ENCODE results near the gene SHANK2.
"Not testable (repeated sequence)": the region's sequence is repeated elsewhere in the genome, so short reads cannot be mapped to it uniquely, and the experiment has no call there.

Gene SHANK2

DNA sequence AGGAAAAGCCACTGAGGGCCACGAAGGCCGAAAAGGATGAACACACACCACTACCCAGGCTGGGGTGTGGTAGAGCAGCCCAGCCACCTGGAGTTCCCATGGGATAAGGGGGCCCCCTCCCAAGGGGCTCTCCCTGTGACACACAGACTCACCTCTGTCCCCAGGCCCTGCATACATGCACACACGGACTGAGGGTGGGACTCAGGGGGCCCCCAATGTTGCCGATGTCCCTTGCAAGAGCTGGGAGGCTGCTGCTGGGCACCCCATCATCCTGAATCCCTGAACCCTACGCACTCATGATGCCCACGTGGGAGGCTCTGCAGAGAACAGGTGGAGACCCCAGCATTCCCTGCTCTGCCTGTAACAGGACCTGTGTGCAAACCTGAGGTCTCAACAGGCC is 14.5 kb downstream of the SHANK2 start:
- Histone ChIP-seq H3K9ac (ENCODE audit: low read length) (no peak overlapping the region), H3K27me3 (ENCODE audit: control insufficient read depth, insufficient read depth, low read length) (no peaks in the 10 kb centered on the region), H3K27ac (ENCODE audit: low read depth, low read length) (no peak overlapping the region), H3K36me3 (ENCODE audit: control insufficient read depth, insufficient read depth, low read length) (no peaks in the 10 kb centered on the region), H3K4me3 (ENCODE audit: low read length) (no peak overlapping the region), H3K4me1 (ENCODE audit: control insufficient read depth, insufficient read depth, low read length) (no peaks in the 10 kb centered on the region)

DNA sequence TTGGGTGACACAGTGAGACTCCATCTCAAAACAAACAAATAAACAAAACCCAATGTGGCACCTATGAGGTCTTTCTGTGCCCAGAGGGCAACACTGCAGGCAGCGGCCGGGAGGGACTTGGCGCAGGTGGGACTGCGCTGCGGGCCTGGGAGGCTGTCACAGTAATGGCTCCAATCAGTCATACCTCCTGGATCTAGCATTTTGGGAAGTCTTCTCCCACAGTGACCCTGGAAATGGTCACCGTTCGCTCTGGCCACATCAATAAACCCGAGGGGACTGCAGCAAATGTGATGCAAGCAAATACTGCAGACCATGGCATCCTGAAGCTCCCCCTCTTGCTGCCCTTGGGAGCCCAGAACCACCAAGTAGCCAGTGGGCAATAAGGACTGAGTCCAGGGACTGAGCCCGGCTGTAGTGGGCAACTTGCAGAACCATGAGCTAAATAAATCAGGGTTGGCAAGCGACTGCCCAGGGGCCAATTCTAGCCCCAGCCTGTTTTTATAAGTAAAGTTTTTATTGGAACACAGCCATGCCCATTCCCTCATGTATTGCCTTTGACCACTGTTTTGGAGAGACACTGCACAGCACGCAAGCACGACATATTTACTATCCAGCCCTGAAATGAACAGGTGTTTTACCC is 15.4 kb downstream of the SHANK2 start:
- H3K27me3 ChIP-seq (ENCODE audit: control insufficient read depth, insufficient read depth, low read length) = no peaks in the 10 kb centered on the region
- H3K36me3 ChIP-seq (ENCODE audit: control insufficient read depth, insufficient read depth, low read length) = no peaks in the 10 kb centered on the region
- H3K27ac ChIP-seq (ENCODE audit: low read depth, low read length) = no peak overlapping the region
- no peak overlapping the region for H3K4me3 ChIP-seq (ENCODE audit: low read length)
- H3K4me1 ChIP-seq (ENCODE audit: control insufficient read depth, insufficient read depth, low read length) = no peaks in the 10 kb centered on the region
- no peak overlapping the region for H3K9ac ChIP-seq (ENCODE audit: low read length)

DNA sequence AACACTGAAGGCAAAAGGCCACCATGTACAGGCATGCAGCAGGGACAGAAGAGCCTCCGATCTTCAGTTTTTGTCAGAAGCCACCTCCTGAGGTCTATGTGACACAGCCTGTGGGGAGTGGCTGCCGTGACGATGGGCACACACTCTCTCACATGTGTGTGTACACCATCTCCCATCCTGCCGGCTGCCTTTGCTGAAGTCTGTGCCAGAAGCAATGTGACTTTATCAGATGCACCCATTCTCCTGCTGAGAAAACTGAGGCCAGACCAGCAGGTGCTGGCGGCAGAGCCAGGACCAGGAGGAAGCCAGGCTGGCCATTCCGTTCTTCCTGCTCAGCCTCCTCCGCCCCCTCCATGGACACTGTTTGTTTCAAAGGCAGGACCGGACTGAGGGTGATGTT is 16.7 kb downstream of the SHANK2 start:
- Histone ChIP-seq H3K4me3 (ENCODE audit: low read length) (no peak overlapping the region), H3K4me1 (ENCODE audit: control insufficient read depth, insufficient read depth, low read length) (no peaks in the 10 kb centered on the region), H3K27ac (ENCODE audit: low read depth, low read length) (no peak overlapping the region), H3K9ac (ENCODE audit: low read length) (no peak overlapping the region), H3K36me3 (ENCODE audit: control insufficient read depth, insufficient read depth, low read length) (no peaks in the 10 kb centered on the region), H3K27me3 (ENCODE audit: control insufficient read depth, insufficient read depth, low read length) (no peaks in the 10 kb centered on the region)

DNA sequence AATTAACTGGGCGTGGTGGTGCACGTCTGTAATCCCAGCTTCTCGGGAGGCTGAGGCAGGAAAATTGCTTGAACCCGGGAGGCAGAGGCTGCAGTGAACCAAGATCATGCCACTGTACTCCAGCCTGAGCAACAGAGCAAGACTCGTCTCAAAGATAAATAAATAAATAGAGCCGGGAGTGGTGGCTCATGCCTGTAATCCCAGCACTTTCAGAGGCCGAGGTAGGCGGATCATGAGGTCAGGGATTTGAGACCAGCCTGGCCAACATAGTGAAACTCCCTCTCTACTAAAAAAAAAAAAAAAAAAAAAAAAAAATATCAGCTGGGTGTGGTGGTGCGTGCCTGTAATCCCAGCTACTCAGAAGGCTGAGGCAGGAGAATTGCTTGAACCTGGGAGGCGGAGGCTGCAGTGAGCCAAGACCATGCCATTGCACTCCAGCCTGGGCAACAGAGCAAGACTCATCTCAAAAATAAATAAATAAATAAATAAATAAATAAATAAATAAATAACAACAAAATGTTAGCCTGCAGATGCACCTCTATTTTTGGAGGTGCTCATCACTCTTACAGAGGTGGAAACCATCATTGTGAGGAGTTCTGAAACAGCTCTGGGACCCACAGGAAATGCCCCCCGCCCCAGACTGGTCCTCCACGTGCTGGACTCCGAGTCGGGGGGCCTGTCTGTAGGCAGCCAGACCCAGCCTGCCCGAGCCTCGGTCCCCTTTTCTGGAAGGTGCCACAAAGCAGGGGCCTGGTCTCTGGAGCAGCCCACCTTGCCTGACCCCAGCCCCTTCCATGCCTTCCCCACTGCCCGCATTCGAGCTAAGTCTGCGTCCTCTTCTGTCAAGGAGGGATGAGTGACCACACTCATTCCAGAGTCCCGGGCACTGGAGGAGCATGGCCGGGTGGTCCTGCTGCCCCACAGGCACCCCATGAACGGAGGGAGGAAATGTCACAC is 18.2 kb downstream of the SHANK2 start:
- not testable (repeated sequence) for H3K9ac ChIP-seq (ENCODE audit: low read length); H3K27ac ChIP-seq (ENCODE audit: low read depth, low read length); H3K4me1 ChIP-seq (ENCODE audit: control insufficient read depth, insufficient read depth, low read length); H3K4me3 ChIP-seq (ENCODE audit: low read length); H3K27me3 ChIP-seq (ENCODE audit: control insufficient read depth, insufficient read depth, low read length); H3K36me3 ChIP-seq (ENCODE audit: control insufficient read depth, insufficient read depth, low read length)

DNA sequence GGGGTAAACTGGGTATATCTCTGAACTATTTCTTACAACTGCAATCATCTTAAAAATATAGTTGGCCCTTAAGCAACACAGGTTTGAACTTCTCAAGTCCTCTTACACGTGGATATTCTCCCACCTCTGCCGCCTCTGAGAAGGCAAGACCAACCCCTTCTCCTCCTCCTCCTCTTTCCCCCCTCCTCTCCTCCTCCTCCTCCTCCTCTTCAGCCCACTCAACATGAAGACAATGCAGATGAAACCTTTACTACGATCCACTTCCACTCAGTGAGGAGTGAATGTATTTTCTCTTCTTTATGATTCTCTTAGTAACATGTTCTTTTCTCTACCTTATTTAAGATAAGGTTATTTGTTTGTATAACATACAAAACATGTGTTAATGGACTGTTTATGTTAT is 20.0 kb downstream of the SHANK2 start:
- Histone ChIP-seq H3K27ac (ENCODE audit: low read depth, low read length) (no peak overlapping the region), H3K4me1 (ENCODE audit: control insufficient read depth, insufficient read depth, low read length) (no peaks in the 10 kb centered on the region), H3K36me3 (ENCODE audit: control insufficient read depth, insufficient read depth, low read length) (no peaks in the 10 kb centered on the region), H3K9ac (ENCODE audit: low read length) (no peak overlapping the region), H3K27me3 (ENCODE audit: control insufficient read depth, insufficient read depth, low read length) (no peaks in the 10 kb centered on the region), H3K4me3 (ENCODE audit: low read length) (no peak overlapping the region)

DNA sequence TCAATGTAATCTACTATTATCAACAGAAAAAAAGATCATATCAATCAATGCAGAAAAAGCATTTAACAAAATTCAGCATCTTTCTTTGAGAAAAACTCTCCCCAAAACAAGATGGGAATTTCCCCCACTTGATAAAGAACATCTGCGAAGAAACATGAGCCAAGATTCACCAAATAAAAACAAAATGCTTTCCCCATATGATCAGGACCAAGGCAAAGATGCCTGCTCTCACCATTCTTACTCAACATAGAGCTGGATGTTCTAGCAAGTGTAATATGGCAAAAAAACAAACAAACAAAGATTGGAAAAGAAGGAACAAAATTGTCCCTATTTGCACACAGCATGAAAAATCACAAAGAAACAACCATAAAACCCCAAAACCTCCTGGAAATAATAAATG is 23.4 kb downstream of the SHANK2 start:
- Histone ChIP-seq H3K4me1 (ENCODE audit: control insufficient read depth, insufficient read depth, low read length) (no peaks in the 10 kb centered on the region), H3K27me3 (ENCODE audit: control insufficient read depth, insufficient read depth, low read length) (no peaks in the 10 kb centered on the region), H3K4me3 (ENCODE audit: low read length) (no peak overlapping the region), H3K27ac (ENCODE audit: low read depth, low read length) (no peak overlapping the region), H3K36me3 (ENCODE audit: control insufficient read depth, insufficient read depth, low read length) (no peaks in the 10 kb centered on the region), H3K9ac (ENCODE audit: low read length) (no peak overlapping the region)

DNA sequence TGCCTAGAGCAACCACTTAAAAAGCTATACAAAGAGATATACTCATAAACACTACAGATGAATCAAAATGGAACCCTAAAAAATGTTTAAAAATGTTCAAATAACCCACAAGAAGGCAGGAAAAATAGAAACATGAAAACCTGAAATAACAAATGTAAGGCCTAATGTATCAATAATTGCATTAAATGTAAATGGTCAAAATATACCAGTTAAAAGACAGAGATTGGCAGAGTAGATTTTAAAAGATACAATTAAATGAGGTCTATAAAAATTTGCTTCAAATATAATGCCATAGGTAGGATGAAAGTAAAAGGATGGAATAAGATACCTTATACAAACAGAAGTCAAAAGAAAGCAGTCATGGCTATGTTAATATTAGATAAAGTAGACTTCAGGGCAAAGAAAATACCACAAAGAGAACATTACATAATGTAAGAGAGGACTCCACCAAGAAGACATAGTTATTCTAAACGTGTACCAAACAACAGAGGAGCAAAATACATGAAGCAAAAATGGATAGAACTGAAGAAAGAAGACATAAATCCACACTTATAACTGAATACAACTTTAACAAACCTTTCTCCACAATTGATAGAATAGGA is 25.2 kb downstream of the SHANK2 start:
- H3K36me3 ChIP-seq (ENCODE audit: control insufficient read depth, insufficient read depth, low read length) = no peaks in the 10 kb centered on the region

DNA sequence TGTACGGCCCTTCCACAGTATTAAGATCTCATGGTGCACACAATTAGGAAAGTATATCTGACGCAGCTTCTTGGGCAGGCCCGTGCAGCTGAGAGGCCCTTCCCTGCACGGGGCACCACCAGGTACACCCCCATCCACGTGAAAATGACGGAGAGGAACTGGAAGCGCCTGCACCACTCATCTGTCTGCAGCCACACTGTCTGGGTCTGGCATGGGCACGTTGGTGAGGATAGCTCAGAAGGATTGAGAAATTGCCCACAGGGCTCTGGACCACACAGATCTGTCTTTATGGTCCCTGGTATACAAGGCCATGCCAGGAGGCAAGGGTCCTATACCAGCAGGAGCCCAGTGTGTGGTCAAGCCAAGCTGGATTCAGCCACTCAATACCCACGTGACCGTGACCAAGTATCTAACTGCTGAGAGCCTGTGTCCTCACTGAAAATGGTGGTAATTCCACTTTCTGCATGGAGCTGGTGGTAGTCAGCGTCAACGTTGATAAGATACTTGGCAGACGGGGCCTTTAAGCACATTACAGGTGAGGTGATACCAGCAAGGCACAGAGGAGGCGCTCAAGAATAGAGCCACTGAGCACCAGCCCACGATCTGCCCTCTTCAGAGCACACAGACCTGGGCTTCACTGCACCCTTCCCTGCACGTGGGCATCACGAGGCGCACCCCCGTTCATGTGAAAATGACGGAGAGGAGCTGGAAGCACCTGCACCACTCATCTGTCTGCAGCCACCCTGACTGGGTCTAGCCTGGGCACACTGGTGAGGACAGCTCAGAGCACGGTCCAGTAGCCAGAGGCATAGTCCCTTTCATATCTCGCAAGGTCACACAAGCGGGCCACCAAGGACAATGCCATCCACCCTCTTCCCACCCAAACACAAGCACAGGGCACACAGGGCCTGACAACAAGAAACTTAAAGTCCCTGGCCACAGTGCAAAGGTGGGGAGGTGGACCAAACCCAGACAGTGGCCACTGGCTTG is 28.4 kb downstream of the SHANK2 start:
- no peak overlapping the region for H3K9ac ChIP-seq (ENCODE audit: low read length)
- no peaks in the 10 kb centered on the region for H3K27me3 ChIP-seq (ENCODE audit: control insufficient read depth, insufficient read depth, low read length)
- H3K4me3 ChIP-seq (ENCODE audit: low read length) = no peak overlapping the region
- H3K27ac ChIP-seq (ENCODE audit: low read depth, low read length) = no peak overlapping the region
- H3K36me3 ChIP-seq (ENCODE audit: control insufficient read depth, insufficient read depth, low read length) = no peaks in the 10 kb centered on the region
- no peaks in the 10 kb centered on the region for H3K4me1 ChIP-seq (ENCODE audit: control insufficient read depth, insufficient read depth, low read length)

More for the DNA sequence above, 25.2 kb downstream of the SHANK2 start:
- Histone ChIP-seq H3K27me3 (ENCODE audit: control insufficient read depth, insufficient read depth, low read length) (no peaks in the 10 kb centered on the region), H3K4me1 (ENCODE audit: control insufficient read depth, insufficient read depth, low read length) (no peaks in the 10 kb centered on the region), H3K4me3 (ENCODE audit: low read length) (no peak overlapping the region), H3K27ac (ENCODE audit: low read depth, low read length) (no peak overlapping the region), H3K9ac (ENCODE audit: low read length) (no peak overlapping the region)

DNA sequence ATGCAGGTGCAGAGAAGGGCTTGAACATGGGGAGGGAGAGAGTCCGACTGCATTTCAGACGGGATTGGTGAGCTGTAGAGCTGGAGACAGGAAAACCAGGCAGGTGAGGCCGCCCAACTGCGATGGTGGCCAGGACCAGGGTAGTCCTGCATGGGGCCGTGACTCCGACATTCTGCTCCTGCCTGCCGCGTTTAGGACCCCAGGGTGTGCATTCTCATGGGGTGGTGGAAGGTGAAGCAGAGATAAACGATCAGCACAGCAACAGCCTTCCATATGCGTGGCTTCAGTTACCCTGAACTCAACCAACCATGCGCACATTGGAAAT is 29.3 kb downstream of the SHANK2 start:
- H3K27ac ChIP-seq (ENCODE audit: low read depth, low read length) = no peak overlapping the region
- no peak overlapping the region for H3K4me3 ChIP-seq (ENCODE audit: low read length)
- H3K36me3 ChIP-seq (ENCODE audit: control insufficient read depth, insufficient read depth, low read length) = no peaks in the 10 kb centered on the region
- no peaks in the 10 kb centered on the region for H3K27me3 ChIP-seq (ENCODE audit: control insufficient read depth, insufficient read depth, low read length)
- no peaks in the 10 kb centered on the region for H3K4me1 ChIP-seq (ENCODE audit: control insufficient read depth, insufficient read depth, low read length)
- no peak overlapping the region for H3K9ac ChIP-seq (ENCODE audit: low read length)

DNA sequence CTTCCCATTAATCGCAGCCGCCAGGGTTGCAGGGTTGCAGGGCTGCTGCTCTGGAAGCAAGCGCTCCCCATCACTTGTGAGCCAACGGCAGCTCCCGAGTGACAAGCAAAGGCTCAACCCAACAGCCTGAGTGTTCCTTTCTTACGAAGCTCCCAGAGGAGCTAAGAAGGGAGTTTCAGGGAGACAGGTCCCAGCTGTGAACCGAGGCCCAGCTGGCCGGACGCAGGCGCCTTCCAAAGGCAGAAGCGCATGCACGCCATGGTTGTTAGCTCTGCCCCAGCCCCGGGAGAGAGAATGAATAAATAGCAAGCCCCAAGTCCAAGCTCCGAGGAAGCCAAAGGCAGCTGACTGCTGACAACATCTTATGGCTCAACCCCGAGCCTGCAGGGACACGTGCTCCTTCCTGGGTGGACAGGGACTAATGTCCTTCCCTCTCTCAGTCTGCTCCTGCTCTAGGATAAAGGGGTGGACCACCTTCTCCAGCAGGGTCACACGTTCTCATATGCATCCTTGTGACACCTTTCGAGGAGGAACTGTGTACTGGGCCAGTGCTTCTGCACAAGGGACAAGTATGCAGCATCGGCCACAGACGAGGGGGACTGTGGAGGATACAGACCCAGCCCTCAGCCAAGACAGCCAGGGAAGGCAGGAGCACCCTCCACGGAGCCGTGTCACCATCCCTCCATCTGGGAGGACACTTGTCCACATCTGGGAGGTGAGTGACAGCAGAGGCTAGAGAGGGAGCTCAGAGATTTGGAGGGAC is 29.9 kb downstream of the SHANK2 start:
- H3K4me3 ChIP-seq (ENCODE audit: low read length) = no peak overlapping the region
- no peak overlapping the region for H3K27ac ChIP-seq (ENCODE audit: low read depth, low read length)
- no peaks in the 10 kb centered on the region for H3K36me3 ChIP-seq (ENCODE audit: control insufficient read depth, insufficient read depth, low read length)
- H3K9ac ChIP-seq (ENCODE audit: low read length) = no peak overlapping the region
- H3K27me3 ChIP-seq (ENCODE audit: control insufficient read depth, insufficient read depth, low read length) = no peaks in the 10 kb centered on the region
- no peaks in the 10 kb centered on the region for H3K4me1 ChIP-seq (ENCODE audit: control insufficient read depth, insufficient read depth, low read length)

DNA sequence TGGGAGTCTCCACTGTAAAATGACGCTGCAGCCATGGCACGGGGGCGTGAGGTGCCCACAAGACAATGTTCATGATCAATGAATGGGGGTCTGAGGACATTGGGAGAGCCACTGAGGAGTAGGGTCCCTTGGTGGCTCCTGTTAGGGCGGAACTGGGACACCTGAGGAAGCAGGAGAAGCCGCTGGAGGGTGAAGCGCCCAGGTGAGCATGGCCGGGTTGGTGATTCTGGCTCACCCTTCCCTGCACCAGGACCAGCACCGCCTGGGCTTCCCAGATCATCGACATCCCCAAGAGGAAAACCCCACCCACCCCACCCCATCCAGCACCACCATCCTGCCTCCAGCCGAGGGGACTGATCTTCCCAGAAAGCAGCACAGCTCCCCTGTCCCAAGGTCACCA is 30.6 kb downstream of the SHANK2 start:
- Histone ChIP-seq H3K9ac (ENCODE audit: low read length) (no peak overlapping the region), H3K36me3 (ENCODE audit: control insufficient read depth, insufficient read depth, low read length) (no peaks in the 10 kb centered on the region), H3K4me3 (ENCODE audit: low read length) (no peak overlapping the region), H3K27me3 (ENCODE audit: control insufficient read depth, insufficient read depth, low read length) (no peaks in the 10 kb centered on the region), H3K27ac (ENCODE audit: low read depth, low read length) (no peak overlapping the region), H3K4me1 (ENCODE audit: control insufficient read depth, insufficient read depth, low read length) (no peaks in the 10 kb centered on the region)
